SU-DHL-6 (cell line): Measurements from ENCODE around the gene SLC30A5.

Experiments
- H2AFZ ChIP-seq: fragments of 200-600 bp; sonication (generic); 2 replicates; pipeline ENCODE4 v1.6.1; 2014; ENCODE audit warnings: low read depth, mild to moderate bottlenecking, moderate library complexity, mixed read lengths, antibody characterized with exemption, low read length; ENCODE audit not compliant: severe bottlenecking
- H3F3A ChIP-seq: fragments of 200-600 bp; shearing (Covaris generic); 2 replicates; pipeline ENCODE4 v1.6.0; 2016; ENCODE audit warnings: antibody characterized with exemption, mild to moderate bottlenecking; ENCODE audit not compliant: insufficient read depth
- H3K27ac ChIP-seq: fragments of 200-600 bp; sonication (generic); 2 replicates; pipeline ENCODE4 v1.5.1; 2016; ENCODE audit warnings: low read depth, mild to moderate bottlenecking, low read length, moderate library complexity, mixed read lengths
- H3K27me3 ChIP-seq: fragments of 200-600 bp; sonication (generic), shearing (Covaris generic); 2 replicates; pipeline ENCODE4 v1.6.0; 2014; ENCODE audit warnings: mild to moderate bottlenecking, low read length
- H3K36me3 ChIP-seq: fragments of 200-600 bp; sonication (generic); 2 replicates; pipeline ENCODE4 v1.6.1; 2014; ENCODE audit warnings: mild to moderate bottlenecking, low read length, mixed read lengths
- H3K4me2 ChIP-seq: fragments of 300-600, 200-600 bp; shearing (Covaris generic), sonication (generic); 2 replicates; pipeline ENCODE4 v1.6.0; 2014; ENCODE audit warnings: low read length, low read depth, mild to moderate bottlenecking; ENCODE audit not compliant: poor library complexity, severe bottlenecking
- H3K4me3 ChIP-seq: fragments of 200-600 bp; sonication (generic); 2 replicates; pipeline ENCODE4 v1.5.1; 2014; ENCODE audit warnings: antibody characterized with exemption, low read length, mild to moderate bottlenecking, mixed read lengths; ENCODE audit not compliant: insufficient read depth, poor library complexity, severe bottlenecking
- H3K79me2 ChIP-seq: fragments of 200-600 bp; sonication (generic); 2 replicates; pipeline ENCODE4 v1.6.1; 2014; ENCODE audit warnings: mild to moderate bottlenecking, low read length, moderate library complexity; ENCODE audit not compliant: insufficient read depth
- H3K9ac ChIP-seq: fragments of 200-600 bp; sonication (generic); 2 replicates; pipeline ENCODE4 v1.7.0; 2014; ENCODE audit warnings: mild to moderate bottlenecking, low read length
- H3K9me2 ChIP-seq: fragments of 200-600 bp; sonication (generic); replicated peaks from 2 replicates; pipeline ENCODE4 v1.6.1; 2014; ENCODE audit warnings: low read length; ENCODE audit not compliant: insufficient read depth
- H3K9me3 ChIP-seq: fragments of 200-600 bp; sonication (generic); 2 replicates; pipeline ENCODE4 v1.6.1; 2014; ENCODE audit warnings: low read length, mixed read lengths; ENCODE audit not compliant: insufficient read depth
- H4K20me1 ChIP-seq: fragments of 200-600 bp; sonication (generic); 2 replicates; pipeline ENCODE4 v1.6.1; 2014; ENCODE audit warnings: low read depth, mild to moderate bottlenecking, antibody characterized with exemption, low read length, moderate library complexity, mixed read lengths
- EZH2phosphoT487 ChIP-seq: fragments of 200-600 bp; sonication (generic), shearing (Covaris generic); conservative IDR thresholded peaks from 2 replicates; pipeline ENCODE4 v1.6.1; 2018; ENCODE audit warnings: mild to moderate bottlenecking, antibody characterized with exemption, low read length, moderate library complexity, mixed read lengths
- TF ChIP-seq, protein P1 (sequence below): fragments of 200-600 bp; sonication (generic); IDR thresholded peaks from one replicate; pipeline ENCODE4 v1.5.1; 2017; ENCODE audit warnings: antibody characterized with exemption, mild to moderate bottlenecking, low read length, moderate library complexity; ENCODE audit not compliant: insufficient read depth, poor library complexity, severe bottlenecking

The SLC30A5 gene

GRCh38 chr5:69166686-69167492 lies 73.1 kb downstream of the SLC30A5 start, which contains the start of gene CCNB1:
CCNB1 (plus strand) TSS chr5:69167150; CDS start chr5:69167263, 113 bp downstream.
- H3K9me3 ChIP-seq = no peaks in the 10 kb centered on the region

GRCh38 chr5:69167493-69167855 lies 73.7 kb downstream of the SLC30A5 start:
- H3K79me2 ChIP-seq = peaks cover 24% of the 10 kb centered on the region
- peaks cover 30% of the 10 kb centered on the region for H3K36me3 ChIP-seq
- no peaks in the 10 kb centered on the region for H4K20me1 ChIP-seq
- H3K9me2 ChIP-seq = no peaks in the 10 kb centered on the region
- H3K27ac ChIP-seq = peak overlapping the region; percentile 83
- H3K27me3 ChIP-seq = no peaks in the 10 kb centered on the region
- H3K9me3 ChIP-seq = no peaks in the 10 kb centered on the region
- H2AFZ ChIP-seq = peak overlapping the region; percentile 74
- H3K9ac ChIP-seq = peak overlapping the region; percentile 85
- TF ChIP-seq, protein P1, sequence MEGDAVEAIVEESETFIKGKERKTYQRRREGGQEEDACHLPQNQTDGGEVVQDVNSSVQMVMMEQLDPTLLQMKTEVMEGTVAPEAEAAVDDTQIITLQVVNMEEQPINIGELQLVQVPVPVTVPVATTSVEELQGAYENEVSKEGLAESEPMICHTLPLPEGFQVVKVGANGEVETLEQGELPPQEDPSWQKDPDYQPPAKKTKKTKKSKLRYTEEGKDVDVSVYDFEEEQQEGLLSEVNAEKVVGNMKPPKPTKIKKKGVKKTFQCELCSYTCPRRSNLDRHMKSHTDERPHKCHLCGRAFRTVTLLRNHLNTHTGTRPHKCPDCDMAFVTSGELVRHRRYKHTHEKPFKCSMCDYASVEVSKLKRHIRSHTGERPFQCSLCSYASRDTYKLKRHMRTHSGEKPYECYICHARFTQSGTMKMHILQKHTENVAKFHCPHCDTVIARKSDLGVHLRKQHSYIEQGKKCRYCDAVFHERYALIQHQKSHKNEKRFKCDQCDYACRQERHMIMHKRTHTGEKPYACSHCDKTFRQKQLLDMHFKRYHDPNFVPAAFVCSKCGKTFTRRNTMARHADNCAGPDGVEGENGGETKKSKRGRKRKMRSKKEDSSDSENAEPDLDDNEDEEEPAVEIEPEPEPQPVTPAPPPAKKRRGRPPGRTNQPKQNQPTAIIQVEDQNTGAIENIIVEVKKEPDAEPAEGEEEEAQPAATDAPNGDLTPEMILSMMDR = no peak
- TF ChIP-seq EZH2phosphoT487 = no peak
- H3K4me3 ChIP-seq = peak overlapping the region; percentile 81
- H3F3A ChIP-seq = peaks cover 7% of the 10 kb centered on the region; the same call in 1 of the 2 replicates
- peak overlapping the region; percentile 83 for H3K4me2 ChIP-seq

More at GRCh38 chr5:69166686-69167492, 73.1 kb downstream of the SLC30A5 start, which contains the start of gene CCNB1:
- no peaks in the 10 kb centered on the region for H3K27me3 ChIP-seq
- peaks cover 7% of the 10 kb centered on the region; the same call in 1 of the 2 replicates for H3F3A ChIP-seq
- no peaks in the 10 kb centered on the region for H3K9me2 ChIP-seq
- H3K4me3 ChIP-seq = peak within 1 kb of the TSS; percentile 81
- peaks cover 26% of the 10 kb centered on the region for H3K36me3 ChIP-seq
- no peaks in the 10 kb centered on the region for H4K20me1 ChIP-seq
- H3K27ac ChIP-seq = peak within 1 kb of the TSS; percentile 83
- H3K4me2 ChIP-seq = peak within 1 kb of the TSS; percentile 83
- H2AFZ ChIP-seq = peak within 1 kb of the TSS; percentile 74
- peaks cover 24% of the 10 kb centered on the region for H3K79me2 ChIP-seq
- peak within 1 kb of the TSS; percentile 85 for H3K9ac ChIP-seq
- TF ChIP-seq, protein P1 = no peak
- no peak for TF ChIP-seq EZH2phosphoT487

DNA sequence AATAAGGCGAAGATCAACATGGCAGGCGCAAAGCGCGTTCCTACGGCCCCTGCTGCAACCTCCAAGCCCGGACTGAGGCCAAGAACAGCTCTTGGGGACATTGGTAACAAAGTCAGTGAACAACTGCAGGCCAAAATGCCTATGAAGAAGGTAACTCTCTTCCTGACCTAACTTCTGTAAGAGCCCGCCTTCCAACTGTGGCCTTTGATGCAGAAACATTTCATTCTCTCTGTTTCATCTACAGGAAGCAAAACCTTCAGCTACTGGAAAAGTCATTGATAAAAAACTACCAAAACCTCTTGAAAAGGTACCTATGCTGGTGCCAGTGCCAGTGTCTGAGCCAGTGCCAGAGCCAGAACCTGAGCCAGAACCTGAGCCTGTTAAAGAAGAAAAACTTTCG lies 74.1 kb downstream of the SLC30A5 start:
- Histone ChIP-seq H3K79me2 (peaks cover 24% of the 10 kb centered on the region), H3K9me2 (no peaks in the 10 kb centered on the region), H3K27ac (peak overlapping the region; percentile 83), H3K4me3 (peak overlapping the region; percentile 81), H4K20me1 (no peaks in the 10 kb centered on the region), H3K36me3 (peaks cover 32% of the 10 kb centered on the region), H2AFZ (no peak overlapping the region), H3F3A (peaks cover 7% of the 10 kb centered on the region; the same call in 1 of the 2 replicates), H3K9me3 (no peaks in the 10 kb centered on the region), H3K4me2 (peak overlapping the region; percentile 83), H3K9ac (peak overlapping the region; percentile 85), H3K27me3 (no peaks in the 10 kb centered on the region)
- TF ChIP-seq, protein P1 = no peak
- TF ChIP-seq EZH2phosphoT487 = no peak
